ENCODE data around the gene POU2F1. TPM values are rescaled to one million over a fixed set of nuclear protein-coding genes. Genes with fewer than 3 reads are reported as not detected.

POU2F1 gene
- polyA plus RNA-seq, 2 of the 4 experiments (the other 2 are of a cell fraction): 2.9 to 9.4 TPM

- H3K4me3 ChIP-seq: no peak overlapping the region
- H3K4me2 ChIP-seq: no peak overlapping the region
- H3K4me1 ChIP-seq: peaks cover 8% of the 10 kb centered on the region; the same call in 2 of the 3 replicates
- no peak for DNase-seq (ENCODE audit: low read depth in 1 of 2, low spot score in 1 of 2)
- POLR2A ChIA-PET: interaction anchor here (0.6 kb wide), 1 partner anchor 27 kb away, joined by 5 read pairs; the partner anchor contains the start of gene POU2F1
- no peak overlapping the region for H3K27ac ChIP-seq
- ATAC-seq: no peak
- no peaks in the 10 kb centered on the region for H3K9me3 ChIP-seq
- CTCF ChIA-PET: interaction anchor here (1.2 kb wide), 1 partner anchor 28 kb away, joined by 3 read pairs; no protein-coding TSS in a partner anchor
- 90% methylated on average over 1 of the region's 1 CpG for WGBS (ENCODE audit: missing lambda C conversion rate)
- TF ChIP-seq ZNF302 (CRISPR knock-in tag; IDR thresholded peaks at IDR 0.05): no peak
- TF ChIP-seq HOXA7 (CRISPR knock-in tag; IDR thresholded peaks at IDR 0.05): no peak
- TF ChIP-seq ELK1 (IDR thresholded peaks at IDR 0.05; ENCODE audit: low read depth, low read length): no peak
- no peak for TF ChIP-seq CBX2 (IDR thresholded peaks at IDR 0.05; ENCODE audit: borderline replicate concordance, low read depth)
- no peak for TF ChIP-seq RNF2 (IDR thresholded peaks at IDR 0.05; ENCODE audit: borderline replicate concordance, low read depth)
- TF ChIP-seq CHD4 (IDR thresholded peaks at IDR 0.05; ENCODE audit: borderline replicate concordance): no peak
- no peak for TF ChIP-seq CEBPB (IDR thresholded peaks at IDR 0.05)
- TF ChIP-seq, protein P1, sequence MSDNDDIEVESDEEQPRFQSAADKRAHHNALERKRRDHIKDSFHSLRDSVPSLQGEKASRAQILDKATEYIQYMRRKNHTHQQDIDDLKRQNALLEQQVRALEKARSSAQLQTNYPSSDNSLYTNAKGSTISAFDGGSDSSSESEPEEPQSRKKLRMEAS (IDR thresholded peaks at IDR 0.05): no peak
- TF ChIP-seq, protein P2, sequence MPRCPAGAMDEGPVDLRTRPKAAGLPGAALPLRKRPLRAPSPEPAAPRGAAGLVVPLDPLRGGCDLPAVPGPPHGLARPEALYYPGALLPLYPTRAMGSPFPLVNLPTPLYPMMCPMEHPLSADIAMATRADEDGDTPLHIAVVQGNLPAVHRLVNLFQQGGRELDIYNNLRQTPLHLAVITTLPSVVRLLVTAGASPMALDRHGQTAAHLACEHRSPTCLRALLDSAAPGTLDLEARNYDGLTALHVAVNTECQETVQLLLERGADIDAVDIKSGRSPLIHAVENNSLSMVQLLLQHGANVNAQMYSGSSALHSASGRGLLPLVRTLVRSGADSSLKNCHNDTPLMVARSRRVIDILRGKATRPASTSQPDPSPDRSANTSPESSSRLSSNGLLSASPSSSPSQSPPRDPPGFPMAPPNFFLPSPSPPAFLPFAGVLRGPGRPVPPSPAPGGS (IDR thresholded peaks at IDR 0.05): no peak
- no peak for TF ChIP-seq MAZ (IDR thresholded peaks at IDR 0.05; ENCODE audit: borderline replicate concordance, low read depth, low read length)
- TF ChIP-seq POLR2AphosphoS2 (conservative IDR thresholded peaks at IDR 0.05; ENCODE audit: low read length): no peak
- no peak for TF ChIP-seq NFE2L2 (conservative IDR thresholded peaks at IDR 0.05; ENCODE audit: low read length)
- no peak for TF ChIP-seq ZFP36 (IDR thresholded peaks at IDR 0.05; ENCODE audit: borderline replicate concordance, partially characterized antibody)
- TF ChIP-seq ZC3H11A (IDR thresholded peaks at IDR 0.05): no peak
- no peak for TF ChIP-seq USF2 (IDR thresholded peaks at IDR 0.05)
- no peak for TF ChIP-seq PBX3 (IDR thresholded peaks at IDR 0.05)
- TF ChIP-seq FOXS1 (CRISPR knock-in tag; IDR thresholded peaks at IDR 0.05): no peak
- no peak for TF ChIP-seq KDM1A (IDR thresholded peaks at IDR 0.05; ENCODE audit: low read depth)
- no peak for FAIRE-seq
Measured at GRCh38 chr1:167247754-167248153, 27.1 kb downstream of the POU2F1 start.

DNA sequence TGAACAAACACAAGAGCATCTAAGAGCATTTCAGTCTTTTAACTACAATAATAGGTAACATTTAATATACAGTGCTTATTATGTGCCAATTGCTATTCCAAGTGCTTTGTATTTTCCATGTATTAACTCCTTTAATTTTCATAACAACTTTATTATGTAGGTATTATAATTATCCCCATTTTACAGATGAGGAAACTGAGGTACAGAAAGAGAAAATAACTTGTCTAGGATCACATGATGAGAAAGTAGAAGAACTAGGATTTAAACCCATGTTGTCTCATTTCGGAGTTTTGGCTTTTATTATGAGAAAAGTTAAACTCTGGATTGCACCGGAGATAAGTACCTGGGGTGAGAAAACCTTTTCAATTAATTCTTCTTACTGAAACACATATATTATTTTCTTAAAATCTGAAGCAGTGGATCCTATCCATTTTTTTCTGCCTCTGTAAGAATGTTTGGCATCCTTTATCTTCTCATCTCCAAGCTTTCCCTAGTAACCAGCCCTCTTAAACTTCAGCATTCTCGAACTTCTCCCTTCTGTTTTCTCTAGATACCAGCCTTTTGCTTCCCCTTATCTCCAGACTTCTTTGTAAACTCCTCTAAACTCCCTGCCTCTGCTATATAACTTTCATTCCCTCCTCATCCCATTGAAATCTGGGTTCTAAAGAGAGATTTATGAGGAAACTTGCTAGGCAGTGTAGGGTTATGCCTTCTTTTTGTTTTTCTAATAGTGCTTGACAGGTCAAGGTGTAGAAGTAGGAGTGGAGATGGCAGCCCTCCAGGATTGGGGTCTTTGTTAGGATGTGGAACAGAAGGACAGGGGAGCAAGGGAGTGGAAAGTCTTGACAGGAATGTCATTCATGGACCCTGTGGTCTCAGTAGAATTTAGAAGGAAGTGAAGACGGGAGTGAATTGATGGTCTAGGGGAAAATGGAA lies 28.3 kb downstream of the POU2F1 start:
- TF ChIP-seq REST (IDR thresholded peaks at IDR 0.05): no peak
- no peak for TF ChIP-seq EP300 (IDR thresholded peaks at IDR 0.05)
- no peak for TF ChIP-seq JUN (IDR thresholded peaks at IDR 0.05)
- no peak for TF ChIP-seq FOXS1 (CRISPR knock-in tag; IDR thresholded peaks at IDR 0.05)
- TF ChIP-seq SMC3 (IDR thresholded peaks at IDR 0.05): no peak
- no peak for TF ChIP-seq CBX2 (IDR thresholded peaks at IDR 0.05; ENCODE audit: borderline replicate concordance, low read depth)
- no peak for TF ChIP-seq MAFK (IDR thresholded peaks at IDR 0.05; ENCODE audit: partially characterized antibody)
- TF ChIP-seq CHD4 (IDR thresholded peaks at IDR 0.05; ENCODE audit: borderline replicate concordance): no peak
- no peak for TF ChIP-seq EHMT2 (IDR thresholded peaks at IDR 0.05; ENCODE audit: low read depth)
- ChIA-PET POLR2A (no interaction called here), CTCF (interaction anchor here (1.2 kb wide), 1 partner anchor 29 kb away, joined by 3 read pairs; no protein-coding TSS in a partner anchor)
- Histone ChIP-seq H3K4me3 (no peak overlapping the region), H3K4me1 (peaks cover 8% of the 10 kb centered on the region; the same call in 2 of the 3 replicates), H3K9me3 (no peaks in the 10 kb centered on the region), H3K27ac (no peak overlapping the region), H3K4me2 (no peak overlapping the region)
- 93% methylated on average over 4 of the region's 4 CpGs for WGBS (ENCODE audit: missing lambda C conversion rate)
- ATAC-seq (no peak), DNase-seq (ENCODE audit: low read depth in 1 of 2, low spot score in 1 of 2) (no peak), FAIRE-seq (no peak)

Measured in A549 (cell line).